CD4-positive, alpha-beta T cell treated with Interleukin-1 beta for 1 hour (primary cell): Measurements from ENCODE around the gene DPEP1.
"Not testable (repeated sequence)": the region's sequence is repeated elsewhere in the genome, so short reads cannot be mapped to it uniquely, and the experiment has no call there.

Experiments used
- DNase-seq, 2 donors: peaks; one replicate each; pipeline ENCODE4 v3.0.0-alpha.2; 2020 to 2022

The DPEP1 gene

DNA sequence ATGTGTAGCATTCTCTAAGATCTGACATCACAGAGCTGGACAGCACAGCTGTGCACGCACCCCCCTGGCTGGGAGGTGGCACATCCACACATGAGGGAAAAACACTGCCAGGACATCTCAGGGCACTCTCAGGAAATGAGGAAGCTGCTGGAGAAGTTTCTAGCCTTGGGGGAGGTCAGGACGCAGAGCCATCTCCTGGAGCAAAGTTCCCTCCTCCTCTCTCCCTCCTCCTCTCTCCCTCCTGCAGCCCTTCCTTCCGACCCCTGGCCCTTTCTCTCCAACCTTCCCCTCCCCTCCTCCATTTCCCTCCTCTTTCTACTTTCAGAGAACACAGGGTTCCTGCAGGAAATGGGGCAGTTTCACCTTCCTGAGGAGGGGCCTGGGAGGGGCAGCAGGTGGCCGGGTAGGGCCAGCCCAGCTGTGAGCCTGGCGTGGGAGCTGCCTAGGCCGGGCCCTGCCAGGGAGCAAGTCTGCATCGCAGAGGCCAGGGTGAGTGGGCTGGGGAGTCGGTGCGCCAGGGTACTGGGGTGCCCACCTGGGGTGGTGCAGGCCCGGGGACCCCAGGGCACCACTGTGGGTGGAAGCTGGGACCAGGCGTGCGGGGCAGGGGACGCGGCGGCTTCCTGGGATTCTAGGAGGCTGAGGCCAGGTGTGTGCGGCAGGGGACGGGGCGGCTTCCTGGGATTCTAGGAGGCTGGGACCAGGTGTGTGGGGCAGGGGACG lies at the start of gene DPEP1:
DPEP1 (plus strand) TSS at position 412 of the 723 bp plus-strand sequence. CDS start 16,769 bp downstream, outside the sequence.
- no peak for DNase-seq

DNA sequence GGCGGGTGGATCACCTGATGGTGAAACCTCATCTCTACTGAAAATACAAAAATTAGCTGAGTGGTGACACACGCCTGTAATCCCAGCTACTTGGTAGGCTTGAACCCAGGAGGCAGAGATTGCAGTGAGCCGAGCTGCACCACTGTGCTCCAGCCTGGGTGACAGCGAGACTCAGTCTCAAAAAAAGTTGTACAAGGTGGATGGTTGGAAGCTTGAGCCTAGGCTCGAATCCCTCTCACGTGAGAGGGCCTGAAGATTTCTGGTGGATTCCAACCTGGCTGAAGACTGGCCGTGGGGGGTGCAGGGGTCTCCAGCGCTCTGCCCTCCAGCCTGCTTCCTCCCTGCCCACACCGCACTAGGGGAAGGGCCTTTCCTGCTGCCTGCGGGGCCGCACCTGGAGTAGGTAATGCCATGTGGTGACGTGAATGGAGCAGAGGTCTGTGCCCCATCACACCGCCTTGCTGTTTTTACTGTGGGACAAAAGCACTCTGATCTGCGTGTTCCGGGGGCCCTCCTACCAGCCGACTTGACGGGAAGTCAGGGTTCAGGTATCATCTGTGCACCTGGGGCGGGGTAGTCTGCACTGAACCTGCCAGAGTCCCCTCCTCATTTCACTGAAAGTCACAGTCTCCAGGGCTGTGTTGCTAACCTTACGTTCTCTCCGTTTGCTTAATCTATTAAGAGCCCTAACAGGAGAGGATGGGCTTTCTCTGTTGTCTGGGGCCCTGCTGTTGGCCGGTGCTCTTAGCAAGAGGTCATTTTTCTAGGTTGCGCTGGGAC lies 48.8 kb upstream of the DPEP1 start:
- no peak for DNase-seq

DNA sequence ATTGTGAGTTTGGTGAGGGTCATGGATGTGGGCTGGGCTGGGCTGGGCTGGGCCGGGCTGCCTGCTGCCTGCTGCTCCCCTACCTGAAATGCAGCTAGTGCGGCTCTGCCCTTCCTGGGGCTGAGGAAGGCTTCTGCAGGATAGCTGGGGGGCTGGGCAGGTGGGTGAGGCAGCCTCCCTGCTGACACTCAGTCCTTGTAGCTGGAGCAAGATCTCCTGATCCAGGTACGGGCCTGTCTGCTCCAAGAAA lies 48.3 kb upstream of the DPEP1 start:
- DNase-seq = no peak

DNA sequence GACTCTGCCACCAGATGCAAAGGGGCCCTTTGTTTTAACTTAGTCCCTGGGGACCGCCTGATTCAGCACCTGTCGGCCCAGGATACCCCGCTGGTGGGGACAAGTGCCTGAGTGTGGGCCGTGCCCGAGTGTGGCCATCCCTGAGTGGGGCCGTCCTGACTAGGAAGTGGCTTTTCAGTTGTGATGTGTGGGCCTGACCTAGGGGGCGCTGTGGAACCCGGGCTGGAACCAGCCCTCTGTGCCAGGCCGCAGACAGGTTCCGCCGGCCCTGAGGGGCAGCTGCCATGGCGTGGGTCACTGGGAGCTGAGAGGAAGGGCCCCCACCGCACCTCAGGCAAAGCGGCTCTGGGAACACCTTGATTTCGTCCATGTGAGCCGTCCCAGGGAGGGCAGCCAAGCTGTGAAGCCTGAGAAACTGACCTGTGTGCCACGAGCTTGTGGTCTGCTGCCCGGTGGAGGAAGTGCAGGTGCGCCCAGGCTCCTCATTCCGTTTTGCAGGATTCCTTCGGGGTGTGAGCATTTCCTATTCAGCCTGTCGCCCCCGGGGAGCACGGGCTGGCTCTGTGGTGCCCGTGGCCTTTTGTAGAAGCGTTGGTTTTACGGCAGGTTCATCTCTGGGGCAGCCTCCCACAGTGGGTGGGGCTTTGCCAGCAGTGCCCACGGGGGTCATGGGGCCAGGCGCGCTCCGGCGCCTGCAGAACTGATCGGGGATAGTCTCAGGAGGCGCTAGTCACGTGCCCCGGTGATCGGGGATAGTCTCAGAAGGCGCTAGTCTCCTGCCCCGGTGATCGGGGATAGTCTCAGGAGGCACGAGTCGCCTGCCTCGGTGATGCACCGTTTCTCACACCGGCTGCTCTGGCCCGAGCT lies 47.7 kb upstream of the DPEP1 start:
- peak; percentile 27 to 47 for DNase-seq

DNA sequence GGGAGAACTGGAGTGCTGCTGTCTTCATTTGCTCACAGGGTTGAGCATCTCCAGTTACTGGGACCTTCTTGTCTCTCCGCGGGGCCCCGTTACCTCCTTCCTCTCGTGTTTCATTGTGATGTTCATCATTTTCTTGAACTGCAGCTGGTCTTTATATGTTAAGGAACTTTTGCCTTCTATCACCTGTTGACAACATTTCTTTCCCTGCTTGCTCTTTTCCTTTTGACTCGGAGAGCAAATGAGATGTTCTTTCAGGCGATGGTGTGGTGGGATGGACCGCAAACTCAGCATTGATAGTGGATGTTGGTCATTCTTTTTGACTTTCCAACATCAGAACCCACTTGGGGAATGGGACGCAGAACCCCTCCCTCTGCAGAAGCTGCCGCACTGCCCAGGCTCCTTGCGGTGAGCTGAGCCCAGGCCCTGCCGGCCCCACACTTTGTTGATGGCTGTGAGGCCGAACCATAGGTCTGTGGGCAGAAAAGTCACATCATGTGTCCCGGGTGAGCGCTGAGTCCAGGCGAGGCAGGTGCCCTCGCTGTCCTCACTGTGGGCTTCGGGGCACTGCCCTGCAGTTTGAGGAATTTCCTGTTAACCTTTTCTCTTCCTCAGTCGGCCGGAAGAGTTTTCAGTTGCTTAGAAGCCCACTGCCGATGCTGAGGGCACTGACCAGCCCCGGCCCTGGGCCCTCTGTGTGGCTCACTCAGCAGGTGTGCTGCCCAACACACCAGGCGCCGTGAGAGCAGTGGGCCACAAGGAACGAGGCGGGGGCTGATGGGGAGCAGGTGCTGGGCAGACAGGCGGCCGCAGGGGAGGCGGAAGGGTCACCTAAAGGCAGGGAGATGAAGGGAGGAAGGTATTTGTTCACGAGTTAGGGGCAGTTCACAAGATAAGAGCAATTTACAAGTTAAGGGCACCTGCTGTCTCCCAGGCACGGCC lies 45.5 kb upstream of the DPEP1 start:
- DNase-seq = no peak

DNA sequence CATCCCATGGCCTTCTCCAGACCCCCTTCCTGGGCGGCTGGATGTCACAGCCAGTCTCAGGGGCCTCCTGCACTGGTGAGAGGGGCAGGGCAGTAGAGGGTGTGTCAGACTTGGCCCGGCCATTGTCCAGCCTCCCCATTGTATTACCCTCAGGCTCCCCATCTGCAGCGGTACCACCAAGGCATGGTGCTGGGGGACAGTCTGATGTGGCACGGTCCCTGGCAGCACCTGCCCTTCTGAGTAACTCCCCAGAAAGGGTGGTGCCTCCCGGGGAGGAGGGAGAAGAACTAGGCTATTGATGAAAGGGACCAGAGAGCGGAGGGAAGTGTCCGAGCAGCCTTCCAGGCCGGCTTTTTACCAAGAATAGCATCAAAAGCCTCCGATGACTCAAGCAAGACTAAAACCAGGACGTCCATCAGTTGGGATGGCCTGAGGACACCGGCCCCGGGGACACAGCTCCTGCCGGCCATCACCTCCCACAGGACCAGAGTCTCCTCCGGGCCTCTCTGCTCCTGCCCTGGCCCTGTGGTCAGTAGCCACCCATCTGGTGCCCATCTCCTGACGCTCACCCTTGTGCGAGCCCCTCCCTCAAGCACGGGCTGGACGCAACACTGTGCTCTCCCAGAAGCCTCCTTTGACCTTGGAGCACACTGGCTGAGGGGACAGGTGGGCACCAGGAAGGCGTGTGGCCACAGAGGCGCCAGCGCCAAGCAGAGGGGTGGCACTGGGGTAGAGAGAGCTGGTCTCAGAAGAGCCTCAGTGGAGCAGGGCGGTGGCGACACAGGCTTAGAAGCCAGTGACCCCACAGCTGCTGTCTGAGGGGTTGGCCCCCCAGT lies 43.7 kb upstream of the DPEP1 start:
- no peak for DNase-seq

DNA sequence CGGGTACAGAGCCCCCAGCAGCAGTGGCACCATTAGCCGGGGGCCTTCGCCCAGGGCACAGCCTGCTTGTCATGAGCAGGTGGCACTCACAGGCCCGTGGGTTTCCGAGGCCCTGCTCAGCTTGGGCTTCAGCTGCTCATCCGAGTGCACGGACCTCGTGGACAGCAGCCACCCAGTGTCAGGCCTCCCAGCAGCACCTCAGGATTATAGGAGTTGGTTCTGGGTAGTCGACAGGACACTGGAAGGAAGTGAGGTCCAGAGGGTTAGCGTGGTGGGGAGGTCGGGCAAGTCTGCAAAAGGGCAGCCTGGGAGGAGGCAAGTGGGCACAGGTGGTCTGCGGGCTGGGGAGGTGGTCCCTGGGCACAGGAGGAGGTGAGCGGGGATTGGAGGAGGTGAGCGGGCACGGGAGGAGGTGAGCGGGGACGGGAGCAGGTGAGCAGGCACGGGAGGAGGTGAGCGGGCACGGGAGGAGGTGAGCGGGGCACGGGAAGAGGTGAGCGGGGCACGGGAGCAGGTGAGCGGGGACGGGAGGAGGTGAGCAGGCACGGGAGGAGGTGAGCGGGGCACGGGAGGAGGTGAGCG lies 43.0 kb upstream of the DPEP1 start:
- no peak for DNase-seq

DNA sequence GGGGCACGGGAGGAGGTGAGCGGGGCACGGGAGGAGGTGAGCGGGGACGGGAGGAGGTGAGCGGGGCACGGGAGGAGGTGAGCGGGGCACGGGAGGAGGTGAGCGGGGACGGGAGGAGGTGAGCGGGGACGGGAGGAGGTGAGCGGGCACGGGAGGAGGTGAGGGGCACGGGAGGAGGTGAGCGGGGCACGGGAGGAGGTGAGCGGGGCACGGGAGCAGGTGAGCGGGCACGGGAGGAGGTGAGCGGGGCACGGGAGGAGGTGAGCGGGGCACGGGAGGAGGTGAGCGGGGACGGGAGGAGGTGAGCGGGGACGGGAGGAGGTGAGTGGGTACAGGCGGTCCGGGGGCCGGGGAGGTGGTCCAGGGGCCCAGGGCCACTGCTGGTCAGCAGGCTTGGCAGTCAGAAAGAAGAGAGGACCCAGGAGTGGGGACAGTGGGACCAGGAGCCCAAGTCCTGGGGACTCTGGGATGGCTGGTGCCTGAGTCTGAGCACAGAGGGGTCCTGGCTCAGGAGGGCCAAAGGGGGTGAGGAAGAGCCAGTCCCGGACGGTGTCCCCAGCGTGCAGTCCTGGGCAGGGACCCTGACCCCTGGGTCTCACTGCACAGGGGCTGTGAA lies 42.4 kb upstream of the DPEP1 start:
- DNase-seq = not testable (repeated sequence)

DNA sequence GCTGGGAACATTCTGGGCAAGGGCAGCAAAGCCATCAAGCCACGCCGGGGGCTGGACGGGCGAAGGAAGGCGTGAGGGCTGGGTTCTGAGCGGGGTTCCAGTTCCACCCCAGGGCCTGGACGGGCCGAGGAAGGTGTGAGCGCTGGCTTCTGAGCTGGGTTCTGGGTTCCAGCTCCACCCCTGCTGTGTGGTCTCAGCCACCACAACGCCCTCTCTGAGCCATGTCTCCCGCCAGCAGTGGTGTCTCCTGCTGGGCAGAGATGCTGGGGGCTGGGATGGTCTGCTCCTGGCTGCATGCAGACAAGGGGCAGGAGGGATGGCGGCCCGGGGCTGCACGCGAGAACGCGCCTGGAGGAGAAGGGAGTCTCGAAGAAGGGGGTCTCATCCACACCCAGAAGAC lies 41.8 kb upstream of the DPEP1 start:
- no peak for DNase-seq

DNA sequence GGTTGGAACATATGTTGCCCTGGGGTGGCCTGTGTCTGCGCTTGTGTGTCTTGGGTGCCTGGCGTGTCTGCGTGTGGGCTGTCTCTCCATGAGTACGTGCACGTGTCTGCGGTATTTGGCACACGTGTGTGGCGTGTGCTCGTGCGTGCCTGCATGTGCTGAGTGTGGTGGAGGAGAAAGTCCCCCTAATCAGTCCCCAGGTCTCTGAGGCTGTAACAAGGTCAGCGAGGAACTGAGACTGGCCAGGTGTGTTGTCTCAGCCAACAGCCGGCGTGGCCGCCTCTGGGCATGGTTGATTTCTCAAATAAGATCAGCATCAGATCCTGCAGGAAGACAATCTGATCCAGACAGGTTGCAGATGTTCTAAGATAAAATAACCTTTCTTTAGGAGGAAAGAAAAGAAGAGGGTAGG lies 41.4 kb upstream of the DPEP1 start:
- DNase-seq = no peak

DNA sequence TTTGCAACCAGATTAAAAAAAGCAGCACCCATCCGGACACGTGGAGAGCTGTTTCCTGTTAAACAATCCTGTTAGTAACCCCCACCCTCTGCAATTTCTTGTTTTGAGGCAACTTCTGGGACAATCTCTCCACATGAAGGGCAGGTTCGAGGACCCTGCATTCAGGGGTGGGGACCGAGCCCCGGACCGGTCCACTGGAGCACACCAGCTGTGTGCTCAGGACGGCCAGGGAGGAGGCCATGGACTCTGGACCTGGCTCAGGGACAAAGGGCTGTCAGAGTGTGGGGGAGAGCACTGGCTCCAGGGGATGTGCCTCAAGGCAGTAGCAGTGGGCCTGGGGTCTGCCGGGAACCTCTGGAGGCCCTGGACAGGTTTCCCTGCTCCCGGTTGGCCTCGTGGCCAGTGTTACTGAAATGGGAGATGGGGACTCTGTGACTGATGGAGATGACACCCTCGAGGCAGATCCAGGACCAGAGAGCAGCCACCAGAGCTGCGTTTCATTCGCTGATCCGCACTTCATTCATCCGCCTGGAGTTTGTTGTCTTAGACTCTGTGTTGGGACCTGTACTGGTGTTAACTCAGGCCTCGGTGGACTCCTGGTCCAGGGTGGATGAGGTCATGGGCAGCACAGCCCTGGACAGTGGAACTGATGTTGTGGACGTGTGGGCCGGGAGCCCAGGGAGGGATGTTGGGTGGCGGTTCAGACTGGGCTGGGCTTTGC lies 40.8 kb upstream of the DPEP1 start:
- no peak for DNase-seq

DNA sequence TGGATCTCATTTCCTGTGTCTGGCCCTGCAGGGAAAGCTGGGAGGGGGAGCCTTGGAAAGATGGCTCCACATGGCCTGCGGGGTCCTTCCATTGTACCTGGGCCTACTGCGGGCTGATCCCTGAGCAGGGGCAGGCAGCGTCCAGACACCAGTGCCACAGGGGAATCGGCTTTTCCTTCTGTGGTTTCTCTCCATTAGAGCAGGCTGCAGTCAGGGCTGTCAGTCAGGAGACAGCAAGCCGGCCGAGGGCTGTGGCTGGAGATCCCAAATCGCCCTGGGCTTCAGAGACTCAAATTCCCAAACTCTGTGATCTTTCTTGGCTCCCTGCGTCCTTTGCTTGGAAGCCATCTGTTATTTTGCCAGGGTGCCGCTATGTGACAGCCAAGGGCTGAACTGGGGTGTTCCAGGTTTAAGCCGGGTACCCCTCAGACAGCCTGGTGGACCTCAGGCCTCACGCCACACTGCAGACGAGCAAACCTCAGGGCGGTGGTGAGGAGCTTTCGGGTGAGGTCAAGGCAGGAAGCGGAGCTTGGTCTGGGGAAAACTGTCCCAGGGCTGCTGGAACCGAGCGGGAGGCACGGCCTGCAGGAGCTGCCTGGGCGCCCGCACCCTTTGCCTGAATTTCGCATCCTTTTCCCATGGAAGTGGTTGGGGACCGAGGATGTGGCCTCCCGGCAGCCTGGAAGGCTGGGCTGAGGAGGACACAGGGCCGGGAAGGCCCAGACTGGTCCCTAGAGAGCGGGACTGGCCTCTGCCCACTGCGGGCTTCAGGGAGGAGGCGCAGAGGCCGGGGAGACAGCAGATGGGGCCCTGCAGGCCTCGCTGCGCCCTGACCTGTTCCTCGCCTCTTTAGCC lies 39.4 kb upstream of the DPEP1 start:
- DNase-seq = no peak

DNA sequence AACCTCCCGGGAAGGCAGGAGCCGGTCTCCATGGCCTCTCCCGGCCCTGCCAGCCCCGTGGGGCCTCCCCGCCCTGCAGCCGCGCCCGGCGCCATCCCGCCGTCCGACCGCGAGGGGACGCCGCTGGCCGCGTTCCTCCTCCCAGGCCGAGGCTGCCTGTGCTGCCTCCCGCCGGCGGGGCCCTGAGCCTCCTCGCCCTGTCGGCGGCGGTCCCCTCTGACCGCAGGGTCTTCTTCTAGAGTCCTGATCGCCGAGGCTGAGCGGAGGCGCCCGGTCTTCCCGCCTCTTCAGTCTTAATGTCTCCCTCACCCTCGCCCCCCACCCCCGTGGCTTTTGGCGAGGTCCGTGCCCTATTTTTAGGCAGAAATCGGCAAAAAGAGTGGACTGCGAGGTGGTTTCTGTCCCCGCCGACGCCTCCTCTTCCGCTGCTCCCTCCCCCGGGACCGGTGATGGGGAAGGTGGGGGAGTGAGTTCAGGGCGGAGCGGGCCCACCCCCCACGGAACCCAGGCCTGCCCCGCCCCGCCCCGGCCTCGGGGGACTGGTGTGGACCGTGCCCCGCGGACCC lies 38.7 kb upstream of the DPEP1 start:
- DNase-seq = peak; percentile 49 to 56

DNA sequence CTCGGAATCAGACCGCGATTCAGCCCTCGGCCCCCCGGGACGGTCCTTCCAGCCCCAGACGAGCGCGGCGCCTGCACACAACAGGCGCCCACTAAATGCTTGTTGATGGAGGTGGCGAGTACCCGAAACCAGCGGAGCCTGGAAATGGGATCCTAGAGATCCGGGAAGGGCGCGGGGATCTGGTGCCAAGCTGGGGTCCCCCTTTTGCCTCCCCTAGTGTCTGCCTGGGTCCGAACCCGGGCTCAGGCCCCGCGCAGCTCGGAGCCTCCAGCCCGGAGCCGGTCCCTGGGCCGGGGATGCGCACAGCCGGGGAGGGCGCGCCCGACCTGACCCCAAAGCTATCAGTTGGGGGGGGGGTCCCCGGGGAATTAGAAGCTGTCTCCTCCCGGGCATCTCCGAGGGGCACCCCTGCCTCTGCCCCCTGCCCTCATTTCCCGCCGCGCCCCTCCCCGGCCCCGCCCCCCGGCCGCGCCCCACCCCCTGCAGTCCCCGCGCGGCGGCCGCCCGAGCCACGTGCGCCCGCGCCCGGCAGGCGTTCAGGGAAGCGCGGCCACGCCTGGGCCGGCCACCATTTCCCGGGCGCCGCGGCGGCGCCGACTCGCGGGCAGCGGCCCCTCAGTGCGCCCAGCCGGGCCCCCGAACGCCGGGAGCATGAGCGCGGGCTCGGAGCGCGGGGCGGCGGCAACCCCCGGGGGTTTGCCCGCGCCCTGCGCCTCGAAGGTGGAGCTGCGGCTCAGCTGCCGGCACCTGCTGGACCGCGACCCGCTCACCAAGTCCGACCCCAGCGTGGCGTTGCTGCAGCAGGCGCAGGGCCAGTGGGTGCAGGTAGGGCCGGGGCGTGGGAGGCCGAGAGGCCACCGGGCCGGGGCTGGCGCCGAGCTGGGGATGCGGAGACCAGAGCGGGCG lies 37.9 kb upstream of the DPEP1 start, which contains the start of gene CPNE7:
CPNE7 (plus strand) TSS at position 512 of the 906 bp plus-strand sequence; CDS start at position 652, 140 bp downstream.
- no peak for DNase-seq

DNA sequence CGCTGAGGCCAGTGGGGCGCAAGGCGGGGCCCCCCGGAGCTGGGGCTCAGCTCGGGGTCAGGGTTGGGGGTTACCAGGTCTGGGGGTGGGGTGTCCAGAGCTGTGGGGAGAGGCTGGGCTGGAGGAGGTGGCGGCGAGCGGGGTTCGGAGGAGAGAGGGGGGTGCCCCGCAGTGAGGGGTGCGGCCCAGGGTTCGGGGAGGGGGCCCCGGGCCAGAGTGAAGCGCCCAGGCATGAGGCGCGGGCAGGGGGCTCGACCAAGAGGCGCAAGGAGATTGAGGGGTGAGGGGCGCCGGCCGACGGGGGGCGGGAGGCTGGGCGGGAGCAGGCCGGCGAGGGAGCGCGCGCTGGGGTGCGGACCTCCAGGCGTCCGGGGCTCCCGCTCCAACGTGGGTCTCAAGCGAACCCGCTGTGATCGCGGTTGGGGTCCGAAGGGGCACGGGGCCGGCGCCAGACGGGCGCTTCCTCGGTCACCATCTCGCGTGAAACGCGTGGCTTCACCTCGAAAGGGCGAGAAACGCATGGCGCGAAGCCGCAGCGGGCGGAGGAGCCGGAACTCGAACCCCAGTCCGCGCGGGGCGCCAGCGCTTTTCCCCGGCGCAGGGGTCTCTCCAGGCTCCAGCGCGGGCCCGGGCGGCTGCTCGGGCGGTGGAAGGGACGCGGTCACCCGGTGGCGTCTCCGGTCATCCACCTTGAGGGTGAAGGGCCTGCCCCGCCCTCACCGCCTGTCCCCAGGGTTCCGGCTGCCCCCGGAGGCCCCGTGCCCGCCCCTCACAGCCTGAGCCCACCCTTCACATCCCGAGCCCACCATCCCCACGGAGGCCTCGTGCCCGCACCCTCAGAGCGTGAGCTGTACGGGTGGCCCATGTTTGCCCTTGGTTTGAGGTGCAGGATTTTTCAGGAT lies 37.0 kb upstream of the DPEP1 start:
- no peak for DNase-seq

DNA sequence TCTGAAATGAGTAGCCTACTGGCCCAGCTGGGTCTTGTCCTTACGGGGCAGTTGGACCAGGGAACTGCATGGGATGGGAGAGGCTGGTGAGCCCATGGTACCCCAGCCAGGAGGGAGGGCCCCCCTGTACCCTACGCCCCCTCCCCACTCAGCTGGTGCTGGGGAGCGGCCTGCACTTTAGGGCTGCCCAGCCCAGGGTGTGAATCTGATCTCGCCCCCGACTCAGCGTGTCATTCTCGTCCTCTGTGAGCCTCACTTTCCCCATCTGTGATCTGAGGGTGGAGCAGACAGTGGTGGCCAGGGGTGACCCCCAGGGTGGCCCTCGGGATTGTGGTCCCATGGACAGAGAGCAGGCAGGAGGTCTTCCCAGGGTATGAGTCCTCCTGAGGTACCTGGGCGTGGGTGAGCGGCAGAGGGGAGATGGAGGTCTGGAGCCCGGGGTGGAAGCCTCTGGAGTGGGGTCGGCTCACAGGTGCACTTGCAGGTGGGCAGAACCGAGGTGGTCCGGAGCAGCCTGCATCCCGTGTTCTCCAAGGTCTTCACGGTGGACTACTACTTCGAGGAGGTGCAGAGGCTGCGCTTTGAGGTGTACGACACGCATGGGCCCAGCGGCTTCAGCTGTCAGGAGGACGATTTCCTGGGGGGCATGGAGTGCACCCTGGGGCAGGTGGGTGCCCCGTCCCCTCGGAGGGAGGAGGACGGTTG lies 36.2 kb upstream of the DPEP1 start:
- DNase-seq = no peak
